Measurements from ENCODE around the gene AP3S2. TPM values are rescaled to one million over a fixed set of nuclear protein-coding genes. Genes with fewer than 3 reads are reported as not detected.

AP3S2 gene
- total and polyA plus RNA-seq, 8 donors: 11.0 to 25.2 (median 17.7) TPM

DNA sequence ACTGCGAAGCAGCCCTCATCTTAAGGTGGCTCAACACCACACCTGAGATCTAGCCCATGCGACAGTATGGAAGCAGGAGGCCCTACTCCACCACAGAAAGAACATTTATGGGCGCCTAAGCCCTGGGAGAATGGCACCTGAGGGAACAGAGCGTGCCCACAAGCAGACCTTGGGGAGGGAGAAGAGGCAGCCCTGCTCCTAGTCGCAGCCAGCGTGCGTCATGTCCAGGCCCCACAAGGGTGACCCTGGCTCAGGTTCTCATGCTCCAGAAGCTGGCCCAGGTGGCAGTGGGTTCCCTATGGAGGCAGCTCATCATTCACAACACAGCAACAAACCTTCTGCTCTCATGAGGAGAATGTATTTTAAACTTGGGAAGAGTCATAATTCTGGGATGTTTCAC lies 59.8 kb downstream of the AP3S2 start:
- Histone ChIP-seq H3K4me3 (no peak overlapping the region), H3K27ac (no peak overlapping the region), H3K36me3 (peaks cover 0 to 35% (median 4%) of the 10 kb centered on the region in 3 donors), H3K27me3 (no peaks in the 10 kb centered on the region), H3K4me1 (peaks cover 10 to 24% (median 24%) of the 10 kb centered on the region in 3 donors), H3K9me3 (no peaks in the 10 kb centered on the region)
- 77 to 84% methylated on average over 7 of the region's 7 CpGs for WGBS, 2 donors
- intact Hi-C loops (cut with DNase I): no loop called here
- DNase-seq: peak in 1 of 6 donors; percentile 69
- ATAC-seq: peak in 1 of 4 donors; percentile 53
- no peak for FAIRE-seq
- TF ChIP-seq, protein P1, sequence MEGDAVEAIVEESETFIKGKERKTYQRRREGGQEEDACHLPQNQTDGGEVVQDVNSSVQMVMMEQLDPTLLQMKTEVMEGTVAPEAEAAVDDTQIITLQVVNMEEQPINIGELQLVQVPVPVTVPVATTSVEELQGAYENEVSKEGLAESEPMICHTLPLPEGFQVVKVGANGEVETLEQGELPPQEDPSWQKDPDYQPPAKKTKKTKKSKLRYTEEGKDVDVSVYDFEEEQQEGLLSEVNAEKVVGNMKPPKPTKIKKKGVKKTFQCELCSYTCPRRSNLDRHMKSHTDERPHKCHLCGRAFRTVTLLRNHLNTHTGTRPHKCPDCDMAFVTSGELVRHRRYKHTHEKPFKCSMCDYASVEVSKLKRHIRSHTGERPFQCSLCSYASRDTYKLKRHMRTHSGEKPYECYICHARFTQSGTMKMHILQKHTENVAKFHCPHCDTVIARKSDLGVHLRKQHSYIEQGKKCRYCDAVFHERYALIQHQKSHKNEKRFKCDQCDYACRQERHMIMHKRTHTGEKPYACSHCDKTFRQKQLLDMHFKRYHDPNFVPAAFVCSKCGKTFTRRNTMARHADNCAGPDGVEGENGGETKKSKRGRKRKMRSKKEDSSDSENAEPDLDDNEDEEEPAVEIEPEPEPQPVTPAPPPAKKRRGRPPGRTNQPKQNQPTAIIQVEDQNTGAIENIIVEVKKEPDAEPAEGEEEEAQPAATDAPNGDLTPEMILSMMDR (IDR thresholded peaks at IDR 0.05): no peak

DNA sequence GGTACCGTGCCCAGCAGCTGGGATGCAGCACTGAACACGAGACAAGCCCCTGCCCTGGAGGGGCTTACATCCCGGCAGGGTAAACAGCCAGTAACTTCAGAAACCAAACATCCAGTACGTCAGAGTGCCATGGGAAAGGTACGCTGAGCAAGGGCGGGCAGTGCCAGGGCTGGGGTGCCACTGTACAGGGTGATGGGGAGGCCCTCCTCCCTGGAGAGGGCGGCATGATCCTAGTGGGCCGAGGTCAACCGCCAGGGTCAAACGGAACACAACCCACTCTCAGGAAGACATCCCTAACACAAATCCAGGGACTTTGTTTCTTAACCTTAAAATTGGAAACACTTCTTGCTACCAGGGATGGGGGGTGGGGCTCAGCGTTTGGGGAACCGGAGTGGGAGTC lies 63.2 kb downstream of the AP3S2 start:
- Histone ChIP-seq H3K36me3 (peaks cover 0 to 29% (median 4%) of the 10 kb centered on the region in 3 donors), H3K27me3 (no peaks in the 10 kb centered on the region), H3K4me3 (no peak overlapping the region), H3K4me1 (peaks cover 15 to 25% (median 22%) of the 10 kb centered on the region in 3 donors), H3K9me3 (no peaks in the 10 kb centered on the region), H3K27ac (no peak overlapping the region)
- TF ChIP-seq, protein P1 (IDR thresholded peaks at IDR 0.05): no peak
- intact Hi-C loops (cut with DNase I): no loop called here
- FAIRE-seq: no peak
- no peak for DNase-seq
- 93 to 94% methylated on average over 12 of the region's 12 CpGs for WGBS, 2 donors
- no peak for ATAC-seq

DNA sequence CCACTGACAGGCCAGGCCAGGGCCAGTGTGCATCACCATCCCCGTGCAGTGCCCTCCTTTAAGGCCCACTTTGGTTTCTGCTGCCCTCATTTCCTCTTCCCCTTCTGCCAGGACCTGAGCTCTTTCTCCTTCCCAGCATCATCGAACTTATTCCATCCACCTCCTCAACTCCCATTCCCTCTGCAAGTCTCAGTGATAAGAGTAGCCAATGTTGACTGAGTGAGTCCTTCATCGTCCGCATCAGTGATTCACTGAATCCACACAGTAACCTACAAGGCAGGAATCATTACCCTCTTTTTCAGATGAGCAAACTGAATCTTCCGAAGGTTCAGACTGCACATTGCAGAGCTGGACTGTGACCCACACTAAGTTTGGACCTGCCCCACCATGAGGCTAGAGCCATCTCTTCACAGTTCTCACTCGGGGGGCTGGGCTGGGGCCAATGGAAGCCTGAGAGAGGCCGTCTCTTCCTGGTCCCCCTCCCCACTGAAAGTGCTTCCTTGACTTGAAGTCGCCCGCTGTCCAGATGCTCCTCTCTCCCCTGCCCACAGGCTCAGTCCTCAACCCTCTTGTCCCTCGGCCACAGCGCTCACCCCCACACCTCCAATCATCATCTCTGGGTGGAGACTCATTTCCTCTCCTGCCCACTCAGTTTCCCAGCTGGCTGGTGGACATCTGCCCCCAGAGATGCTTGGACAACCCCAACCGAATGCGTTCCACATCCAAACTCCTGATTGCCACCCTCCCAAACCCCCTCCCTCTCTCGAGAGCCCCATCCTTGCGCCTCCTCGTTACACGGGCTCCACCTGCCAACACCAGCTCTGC lies 64.0 kb downstream of the AP3S2 start:
- intact Hi-C loops (cut with DNase I): no loop called here
- ATAC-seq (no peak), DNase-seq (no peak), FAIRE-seq (no peak)
- 90 to 91% methylated on average over 17 of the region's 17 CpGs for WGBS, 2 donors
- no peaks in the 10 kb centered on the region for H3K9me3 ChIP-seq
- peaks cover 0 to 21% (median 0%) of the 10 kb centered on the region in 3 donors for H3K36me3 ChIP-seq
- H3K4me3 ChIP-seq: no peak overlapping the region
- TF ChIP-seq, protein P1 (IDR thresholded peaks at IDR 0.05): no peak
- H3K27ac ChIP-seq: no peak overlapping the region
- peaks cover 15 to 25% (median 22%) of the 10 kb centered on the region in 3 donors for H3K4me1 ChIP-seq
- no peaks in the 10 kb centered on the region for H3K27me3 ChIP-seq

DNA sequence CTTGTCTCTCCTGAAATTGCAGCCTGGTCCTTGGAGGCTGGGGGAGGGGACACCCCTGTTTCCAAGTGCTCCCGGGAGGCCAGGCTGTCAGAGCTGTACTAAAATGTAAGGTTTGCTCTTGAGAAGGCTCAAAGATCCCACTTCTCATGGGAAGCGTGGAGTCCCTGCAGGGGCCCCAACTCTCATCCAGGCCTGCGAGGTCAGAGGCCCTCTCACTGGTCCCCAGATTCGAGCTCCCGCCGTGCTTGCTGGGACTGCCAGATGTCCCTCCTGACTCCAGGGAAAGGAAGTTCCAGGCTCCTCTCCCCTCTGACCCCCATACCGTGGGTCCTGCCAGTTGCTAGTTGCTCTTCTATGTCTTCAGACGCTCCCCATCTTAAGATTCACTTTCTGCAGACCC lies 64.6 kb downstream of the AP3S2 start:
- intact Hi-C loops (cut with DNase I): no loop called here
- FAIRE-seq (no peak), ATAC-seq (no peak), DNase-seq (no peak)
- no peaks in the 10 kb centered on the region for H3K27me3 ChIP-seq
- no peak overlapping the region for H3K27ac ChIP-seq
- no peaks in the 10 kb centered on the region for H3K9me3 ChIP-seq
- H3K4me3 ChIP-seq: no peak overlapping the region
- WGBS, 2 donors: 74 to 76% methylated on average over 8 of the region's 8 CpGs
- TF ChIP-seq, protein P1 (IDR thresholded peaks at IDR 0.05): no peak
- peaks cover 15 to 25% (median 22%) of the 10 kb centered on the region in 3 donors for H3K4me1 ChIP-seq
- peaks cover 0 to 14% (median 0%) of the 10 kb centered on the region in 3 donors for H3K36me3 ChIP-seq

Data from pancreas (tissue), 10 donors.